Measurements from ENCODE around the gene USP20. TPM values are rescaled to one million over a fixed set of nuclear protein-coding genes. Genes with fewer than 3 reads are reported as not detected.

USP20 gene
- total RNA-seq, 2 experiments from 2014 or later, result 107 to 111 TPM

DNA sequence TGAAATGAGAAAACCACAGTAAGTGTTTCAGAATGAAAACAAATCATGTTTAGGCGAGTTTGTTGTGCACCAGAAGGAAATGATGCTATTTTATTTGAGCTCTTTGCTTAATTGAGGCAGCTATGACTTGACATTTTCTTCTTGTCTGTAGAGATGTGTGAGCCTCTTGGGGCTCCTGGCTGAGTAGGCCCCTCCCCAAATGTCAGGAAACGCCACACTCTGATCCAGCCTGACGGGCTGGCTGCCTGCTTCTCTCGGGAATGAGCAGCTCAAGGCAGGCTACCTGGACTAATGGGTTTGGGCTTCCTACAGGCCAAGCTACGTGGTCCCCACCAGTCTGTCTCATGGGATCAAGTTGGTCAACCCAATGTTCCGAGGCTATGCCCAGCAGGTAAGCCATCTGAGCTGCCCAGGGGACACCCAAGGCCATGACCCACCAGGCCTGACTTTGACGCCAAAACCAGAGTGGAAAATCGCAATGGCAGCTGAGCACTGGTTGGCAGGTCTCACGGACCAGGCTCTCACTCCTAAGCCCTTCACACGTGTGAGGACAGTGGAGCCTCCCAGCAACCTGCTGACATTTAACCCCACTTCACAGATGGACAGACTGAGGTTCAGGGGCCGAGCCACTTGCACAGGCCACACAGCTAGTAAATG, 29.9 kb downstream of the USP20 start:
- POLR2A ChIA-PET, result interaction anchor here (0.6 to 12.4 kb wide), 5 partner anchors 11 to 79 kb away, joined by 3 to 173 read pairs (median 15); partner anchors contain the start of genes C9orf78 and USP20
- peaks cover 67% of the 10 kb centered on the region for H3K4me1 Mint-ChIP-seq
- H3K27ac Mint-ChIP-seq, result peak overlapping the region; percentile 83
- ATAC-seq (ENCODE audit: low read depth) (no peak), DNase-seq (no peak)
- H3K4me3 Mint-ChIP-seq, result peak overlapping the region; percentile 33
- peaks cover 45% of the 10 kb centered on the region for H3K36me3 Mint-ChIP-seq
- H3K9me3 Mint-ChIP-seq, result no peaks in the 10 kb centered on the region
- H3K27me3 Mint-ChIP-seq, result no peaks in the 10 kb centered on the region

DNA sequence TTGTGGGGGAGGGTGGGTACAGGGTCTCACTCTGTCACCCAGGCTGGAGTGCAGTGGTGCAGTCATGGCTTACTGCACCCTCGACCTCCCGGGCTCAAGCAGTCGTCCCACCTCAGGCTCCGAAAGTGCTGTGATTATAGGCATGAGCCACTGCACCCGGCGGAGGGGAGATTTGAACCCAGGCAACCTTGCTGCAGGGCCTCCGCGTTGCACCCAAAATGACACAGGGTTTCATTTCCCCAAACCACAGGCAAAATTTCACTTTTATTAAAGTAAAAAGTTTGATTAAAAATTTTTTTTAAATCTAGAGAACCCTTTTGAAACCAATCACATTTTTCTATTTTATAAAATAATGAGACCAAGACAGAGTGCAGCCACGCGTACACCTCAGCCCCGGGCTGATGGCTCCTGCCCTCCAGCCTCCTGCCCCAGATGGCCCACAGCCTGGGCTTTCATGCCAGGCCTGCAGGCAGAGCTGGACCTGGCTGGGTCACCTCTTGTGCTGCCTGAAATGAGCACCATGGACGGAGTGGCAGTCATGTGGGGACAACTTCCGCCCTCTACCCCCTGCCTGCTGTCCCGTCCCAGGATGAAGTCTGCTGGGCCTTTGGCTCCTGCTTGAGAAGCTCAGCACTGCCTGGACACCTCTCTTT, 30.5 kb downstream of the USP20 start:
- Mint-ChIP-seq H3K36me3 (peaks cover 44% of the 10 kb centered on the region), H3K9me3 (no peaks in the 10 kb centered on the region), H3K27ac (peak overlapping the region; percentile 94), H3K4me1 (peaks cover 68% of the 10 kb centered on the region), H3K27me3 (no peaks in the 10 kb centered on the region), H3K4me3 (peak overlapping the region; percentile 71)
- POLR2A ChIA-PET, result interaction anchor here (0.7 to 12.4 kb wide), 5 partner anchors 13 to 43 kb away, joined by 4 to 173 read pairs (median 6); partner anchors contain the start of genes C9orf78, TOR1A and USP20
- DNase-seq (no peak), ATAC-seq (ENCODE audit: low read depth) (no peak)

GRCh38 chr9:129866394-129867135, 31.3 kb downstream of the USP20 start:
- peaks cover 62% of the 10 kb centered on the region for H3K4me1 Mint-ChIP-seq
- ATAC-seq (ENCODE audit: low read depth) (peak; percentile 8), DNase-seq (peak; percentile 63)
- POLR2A ChIA-PET, result interaction anchor here (0.7 to 12.4 kb wide), 6 partner anchors 12 to 187 kb away, joined by 3 to 173 read pairs (median 6); partner anchors contain the start of genes C9orf78, TOR1A and USP20
- H3K9me3 Mint-ChIP-seq, result no peaks in the 10 kb centered on the region
- peaks cover 44% of the 10 kb centered on the region for H3K36me3 Mint-ChIP-seq
- peak overlapping the region; percentile 94 for H3K27ac Mint-ChIP-seq
- no peaks in the 10 kb centered on the region for H3K27me3 Mint-ChIP-seq
- peak overlapping the region; percentile 71 for H3K4me3 Mint-ChIP-seq

DNA sequence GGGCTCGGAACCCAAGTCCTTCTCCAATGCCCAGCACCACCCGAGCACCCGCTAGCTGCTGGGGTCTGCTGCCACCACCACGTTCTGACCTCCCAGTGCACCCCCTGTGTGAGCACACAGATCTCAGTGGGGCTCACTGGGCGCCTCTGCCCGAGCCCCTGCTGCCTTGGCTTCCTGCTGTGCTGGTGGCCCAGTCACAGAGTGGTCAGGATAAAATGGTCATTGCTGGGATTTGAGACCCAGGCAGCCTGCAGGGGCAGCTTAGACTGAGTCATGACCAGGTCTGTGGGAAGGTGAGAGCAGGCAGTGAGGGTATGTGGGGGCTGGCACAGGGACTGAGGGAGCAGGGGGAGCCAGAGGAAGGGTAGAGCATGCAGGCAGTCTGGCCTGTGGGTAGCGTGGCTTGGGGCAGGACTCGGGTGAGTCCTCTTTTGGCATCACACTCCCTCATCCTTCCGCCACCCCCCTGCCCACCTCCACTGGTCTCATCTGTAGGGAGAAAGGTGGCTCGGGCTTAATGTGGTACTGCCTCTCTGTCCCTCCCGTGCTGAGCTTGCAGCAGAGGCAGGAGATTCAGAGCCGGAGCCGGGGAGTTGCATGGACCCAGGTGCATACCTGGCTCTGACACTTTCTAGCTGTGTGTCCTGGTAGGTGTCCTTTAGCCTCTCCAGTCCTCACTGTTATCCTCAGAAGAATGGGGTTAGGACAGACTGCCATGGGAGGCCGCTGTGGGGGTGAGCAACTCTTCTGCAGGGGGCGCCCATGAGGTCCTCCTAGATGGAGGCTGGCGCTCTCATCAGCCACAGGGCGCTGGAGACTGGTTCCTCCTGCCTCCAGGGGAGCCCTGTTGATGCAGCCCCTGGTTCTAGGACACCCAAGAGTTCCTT, 32.1 kb downstream of the USP20 start:
- POLR2A ChIA-PET, result interaction anchor here (0.9 to 12.4 kb wide), 7 partner anchors 9 to 186 kb away, joined by 3 to 173 read pairs (median 5); partner anchors contain the start of genes C9orf78, TOR1A and USP20
- peaks cover 44% of the 10 kb centered on the region for H3K36me3 Mint-ChIP-seq
- H3K4me1 Mint-ChIP-seq, result peaks cover 62% of the 10 kb centered on the region
- DNase-seq, result peak; percentile 61
- peak overlapping the region; percentile 71 for H3K4me3 Mint-ChIP-seq
- H3K27me3 Mint-ChIP-seq, result no peaks in the 10 kb centered on the region
- no peaks in the 10 kb centered on the region for H3K9me3 Mint-ChIP-seq
- peak overlapping the region; percentile 94 for H3K27ac Mint-ChIP-seq
- no peak for ATAC-seq (ENCODE audit: low read depth)

DNA sequence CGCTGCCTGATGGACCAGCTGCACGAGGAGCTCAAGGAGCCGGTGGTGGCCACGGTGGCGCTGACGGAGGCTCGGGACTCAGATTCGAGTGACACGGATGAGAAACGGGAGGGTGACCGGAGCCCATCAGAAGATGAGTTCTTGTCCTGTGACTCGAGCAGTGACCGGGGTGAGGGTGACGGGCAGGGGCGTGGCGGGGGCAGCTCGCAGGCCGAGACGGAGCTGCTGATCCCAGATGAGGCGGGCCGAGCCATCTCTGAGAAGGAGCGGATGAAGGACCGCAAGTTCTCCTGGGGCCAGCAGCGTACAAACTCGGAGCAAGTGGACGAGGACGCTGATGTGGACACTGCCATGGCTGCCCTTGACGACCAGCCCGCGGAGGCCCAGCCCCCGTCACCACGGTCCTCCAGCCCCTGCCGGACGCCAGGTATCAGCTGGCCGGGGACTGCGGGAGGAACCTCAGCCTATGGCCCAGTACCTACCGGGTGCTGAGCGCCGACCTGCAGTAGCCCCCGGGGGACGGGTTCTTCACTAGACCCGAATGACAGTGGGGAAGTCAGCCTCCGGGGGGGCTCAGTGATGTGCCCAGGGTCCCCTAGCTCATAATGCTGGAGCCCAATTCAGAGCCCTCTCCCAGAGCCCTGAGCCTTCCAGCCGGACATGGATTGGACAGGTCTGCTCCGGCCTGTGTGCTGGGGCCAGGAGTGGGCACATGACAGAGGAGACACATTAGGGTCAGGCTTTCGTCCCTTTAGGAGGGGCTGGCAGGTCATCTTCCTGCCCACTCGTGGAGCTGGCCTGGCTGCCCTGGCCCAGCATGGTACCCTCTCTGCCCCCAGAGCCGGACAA, 33.0 kb downstream of the USP20 start:
- POLR2A ChIA-PET, result interaction anchor here (0.6 to 12.4 kb wide), 12 partner anchors 9 to 185 kb away, joined by 3 to 173 read pairs (median 5); partner anchors contain the start of genes C9orf78, TOR1A and USP20
- no peak for ATAC-seq (ENCODE audit: low read depth)
- H3K36me3 Mint-ChIP-seq, result peaks cover 42% of the 10 kb centered on the region

GRCh38 chr9:129868872-129869486, 33.7 kb downstream of the USP20 start:
- H3K27ac Mint-ChIP-seq, result peak overlapping the region; percentile 90
- H3K36me3 Mint-ChIP-seq, result peaks cover 36% of the 10 kb centered on the region
- peak; percentile 88 for DNase-seq
- POLR2A ChIA-PET, result interaction anchor here (0.6 to 12.4 kb wide), 9 partner anchors 9 to 1133 kb away, joined by 3 to 173 read pairs (median 6); partner anchors contain the start of genes C9orf78 and USP20
- H3K4me1 Mint-ChIP-seq, result peaks cover 56% of the 10 kb centered on the region
- peak; percentile 88 for ATAC-seq (ENCODE audit: low read depth)
- no peaks in the 10 kb centered on the region for H3K9me3 Mint-ChIP-seq
- no peaks in the 10 kb centered on the region for H3K27me3 Mint-ChIP-seq
- peak overlapping the region; percentile 60 for H3K4me3 Mint-ChIP-seq

More for the DNA sequence above, 33.0 kb downstream of the USP20 start:
- Mint-ChIP-seq H3K4me3 (peak overlapping the region; percentile 71), H3K9me3 (no peaks in the 10 kb centered on the region), H3K4me1 (peaks cover 60% of the 10 kb centered on the region), H3K27ac (peak overlapping the region; percentile 94), H3K27me3 (no peaks in the 10 kb centered on the region)
- no peak for DNase-seq

DNA sequence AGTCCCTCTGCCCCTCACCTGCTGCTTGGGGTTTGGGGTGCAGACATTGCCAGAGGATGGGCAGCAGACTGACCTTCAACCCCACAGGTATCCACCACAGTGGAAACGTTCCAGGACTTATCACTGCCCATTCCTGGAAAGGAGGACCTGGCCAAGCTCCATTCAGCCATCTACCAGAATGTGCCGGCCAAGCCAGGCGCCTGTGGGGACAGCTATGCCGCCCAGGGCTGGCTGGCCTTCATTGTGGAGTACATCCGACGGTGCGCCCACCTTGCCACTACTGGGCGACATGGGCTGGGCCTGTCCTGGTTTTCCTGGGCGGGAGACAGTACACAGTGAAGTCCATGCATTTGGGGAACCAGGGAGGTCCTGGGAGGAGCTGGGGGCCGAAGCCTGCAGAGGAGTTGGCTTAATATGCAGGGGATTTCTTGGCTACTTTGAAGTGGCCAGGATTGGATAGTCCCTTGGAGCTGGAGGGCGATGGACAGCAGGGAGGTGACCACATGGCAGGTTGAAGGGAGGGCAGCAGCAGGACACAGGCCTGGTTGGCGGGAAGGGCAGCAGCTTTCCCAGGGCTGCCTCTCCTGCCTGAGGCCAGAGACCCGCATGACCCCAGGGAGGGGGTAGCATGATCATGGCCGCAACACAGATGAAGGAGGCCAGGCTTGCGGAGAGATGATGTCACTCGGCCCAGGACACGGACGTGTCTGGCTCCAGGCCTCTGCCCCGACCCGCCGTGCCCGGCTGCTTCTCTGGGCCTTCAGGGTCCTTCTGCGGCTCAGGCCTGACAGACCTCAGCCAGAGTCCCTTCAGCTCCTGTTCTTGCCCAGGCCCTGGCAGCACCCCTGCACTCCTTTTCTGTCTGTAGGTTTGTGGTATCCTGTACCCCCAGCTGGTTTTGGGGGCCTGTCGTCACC, 34.6 kb downstream of the USP20 start:
- DNase-seq, result no peak
- Mint-ChIP-seq H3K36me3 (peaks cover 38% of the 10 kb centered on the region), H3K4me3 (peak overlapping the region; percentile 60)

GRCh38 chr9:129871046-129871445, 35.8 kb downstream of the USP20 start:
- Mint-ChIP-seq H3K27me3 (no peaks in the 10 kb centered on the region), H3K36me3 (peaks cover 32% of the 10 kb centered on the region), H3K4me3 (peak overlapping the region; percentile 8), H3K27ac (peak overlapping the region; percentile 90), H3K9me3 (no peaks in the 10 kb centered on the region), H3K4me1 (peaks cover 44% of the 10 kb centered on the region)
- POLR2A ChIA-PET, result interaction anchor here (8.9 to 12.4 kb wide), 2 partner anchors 16 to 35 kb away, joined by 96 to 173 read pairs; partner anchors contain the start of genes C9orf78 and USP20
- ATAC-seq (ENCODE audit: low read depth) (no peak), DNase-seq (no peak)

More for the DNA sequence above, 34.6 kb downstream of the USP20 start:
- H3K9me3 Mint-ChIP-seq, result no peaks in the 10 kb centered on the region
- peak overlapping the region; percentile 90 for H3K27ac Mint-ChIP-seq
- H3K4me1 Mint-ChIP-seq, result peaks cover 52% of the 10 kb centered on the region
- no peaks in the 10 kb centered on the region for H3K27me3 Mint-ChIP-seq
- no peak for ATAC-seq (ENCODE audit: low read depth)
- POLR2A ChIA-PET, result interaction anchor here (0.6 to 12.4 kb wide), 7 partner anchors 10 to 1134 kb away, joined by 4 to 173 read pairs (median 10); partner anchors contain the start of genes C9orf78 and USP20

DNA sequence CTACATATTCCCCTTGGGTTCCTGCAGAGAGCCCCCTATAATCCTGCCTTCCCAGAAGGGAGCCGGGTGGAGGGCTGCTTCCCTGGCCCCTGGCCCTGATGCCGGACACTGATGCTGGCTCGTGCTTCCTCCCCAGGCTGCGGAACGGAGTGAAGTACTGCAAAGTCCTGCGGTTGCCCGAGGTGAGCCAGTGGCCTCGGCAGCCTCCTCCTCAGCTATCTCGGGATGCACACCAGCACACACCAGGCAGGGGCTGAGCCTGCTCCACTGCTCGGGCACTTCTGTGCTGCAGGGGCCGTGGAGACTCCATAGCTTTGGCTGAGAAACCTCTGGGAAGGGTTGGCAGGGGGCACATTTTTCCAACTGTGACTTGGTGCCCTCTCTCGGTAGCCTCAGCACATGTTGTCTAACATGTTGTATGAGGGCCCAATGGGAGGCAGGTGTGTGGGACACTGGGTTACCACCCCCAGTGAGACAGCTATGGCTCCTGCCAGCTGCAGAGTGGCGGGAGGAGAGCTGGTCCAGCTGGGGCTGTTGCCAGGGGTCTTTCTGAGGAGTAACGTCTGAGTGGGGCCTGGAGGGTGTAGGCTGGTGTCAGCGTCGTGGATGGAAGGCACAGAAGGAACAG, 38.4 kb downstream of the USP20 start:
- peaks cover 30% of the 10 kb centered on the region for H3K4me1 Mint-ChIP-seq

More for the DNA sequence above, 38.4 kb downstream of the USP20 start:
- ATAC-seq (ENCODE audit: low read depth), result no peak
- POLR2A ChIA-PET, result interaction anchor here (0.7 to 1.1 kb wide), 3 partner anchors 8 to 157 kb away, joined by 3 read pairs; no protein-coding TSS in a partner anchor
- H3K9me3 Mint-ChIP-seq, result no peaks in the 10 kb centered on the region
- no peak for DNase-seq
- peaks cover 26% of the 10 kb centered on the region for H3K36me3 Mint-ChIP-seq
- no peaks in the 10 kb centered on the region for H3K27me3 Mint-ChIP-seq
- H3K4me3 Mint-ChIP-seq, result no peak overlapping the region
- H3K27ac Mint-ChIP-seq, result peak overlapping the region; percentile 79
